IMR-90 (cell line): ENCODE measurements around the gene PTH1R. TPM values are rescaled to one million over a fixed set of nuclear protein-coding genes. Genes with fewer than 3 reads are reported as not detected.

Experiments
- ATAC-seq: fragments of 200-7000 bp; cut with Tn5 transposase; 2 replicates; pipeline ENCODE4 v1.9.1; 2020; ENCODE audit warnings: low read depth, mild to moderate bottlenecking, moderate library complexity
- BruUV-seq: library from RNA; stranded (reverse); fragments of 400-500 nt; replicated peaks from 2 replicates; lab custom pipeline; 2021; lab: Mats Ljungman, UMichigan
- CTCF ChIA-PET: fragments of 300-600 bp; formaldehyde crosslinking; extraction: SDS; loops from one replicate; lab custom pipeline; 2021; ENCODE audit warnings: antibody characterized with exemption; lab: Yijun Ruan, JAX
- POLR2A ChIA-PET: fragments of 300-600 bp; sonication (Branson Sonifier 250); formaldehyde crosslinking; loops from one replicate; lab custom pipeline; 2022; ENCODE audit warnings: antibody characterized with exemption; ENCODE audit not compliant: unreplicated experiment; lab: Charles Lee
- DNase-seq: peaks from one replicate; pipeline ENCODE4 v3.0.0; 2013
- H2AFZ ChIP-seq: replicated peaks from 2 replicates; pipeline ENCODE3; 2013; ENCODE audit warnings: low read length, mild to moderate bottlenecking; ENCODE audit not compliant: poor library complexity
- H2AK5ac ChIP-seq: 2 replicates; pipeline ENCODE4 v1.6.1; 2013; ENCODE audit warnings: low read depth, low read length, inconsistent platforms
- H2AK9ac ChIP-seq: replicated peaks from 2 replicates; pipeline ENCODE3; 2013; ENCODE audit warnings: mild to moderate bottlenecking, low read depth, low read length, moderate library complexity; ENCODE audit not compliant: poor library complexity
- H2BK120ac ChIP-seq: 2 replicates; pipeline ENCODE4 v1.6.1; 2013; ENCODE audit warnings: low read depth, low read length, inconsistent platforms
- H2BK15ac ChIP-seq: 3 replicates; pipeline ENCODE4 v1.6.1; 2013; ENCODE audit warnings: low read depth, low read length, inconsistent platforms
- H2BK20ac ChIP-seq: 2 replicates; pipeline ENCODE4 v1.6.1; 2013; ENCODE audit warnings: low read depth, mild to moderate bottlenecking, inconsistent platforms, low read length, moderate library complexity
- H2BK5ac ChIP-seq: 2 replicates; pipeline ENCODE4 v1.6.1; 2013; ENCODE audit warnings: mild to moderate bottlenecking, low read depth, low read length, inconsistent platforms; ENCODE audit not compliant: poor library complexity, severe bottlenecking
- H3K14ac ChIP-seq: replicated peaks from 2 replicates; pipeline ENCODE4 v1.6.1; 2013; ENCODE audit warnings: low read depth, low read length, inconsistent platforms
- H3K18ac ChIP-seq: 2 replicates; pipeline ENCODE4 v1.6.1; 2013; ENCODE audit warnings: low read depth, low read length, control low read depth
- H3K23ac ChIP-seq: 2 replicates; pipeline ENCODE4 v1.6.1; 2013; ENCODE audit warnings: low read depth, low read length, inconsistent platforms
- H3K27ac ChIP-seq: 2 replicates; pipeline ENCODE4 v1.5.1; 2013; ENCODE audit warnings: mild to moderate bottlenecking, control low read depth, low read length; ENCODE audit not compliant: insufficient read depth
- H3K27me3 ChIP-seq: 2 replicates; pipeline ENCODE4 v1.6.1; 2013; ENCODE audit warnings: low read length; ENCODE audit not compliant: control insufficient read depth, insufficient read depth
- H3K36me3 ChIP-seq: 2 replicates; pipeline ENCODE4 v1.6.1; 2013; ENCODE audit warnings: low read length, mixed read lengths; ENCODE audit not compliant: control insufficient read depth, insufficient read depth
- H3K4ac ChIP-seq: 2 replicates; pipeline ENCODE4 v1.6.1; 2013; ENCODE audit warnings: low read depth, low read length, inconsistent platforms
- H3K4me1 ChIP-seq: 2 replicates; pipeline ENCODE4 v1.6.1; 2013; ENCODE audit warnings: low read length, mixed read lengths; ENCODE audit not compliant: control insufficient read depth, insufficient read depth
- H3K4me2 ChIP-seq: 2 replicates; pipeline ENCODE4 v1.6.1; 2013; ENCODE audit warnings: low read depth, mild to moderate bottlenecking, control low read depth, low read length, moderate library complexity
- H3K4me3 ChIP-seq: 2 replicates; pipeline ENCODE4 v1.5.1; 2013; ENCODE audit warnings: low read depth, mild to moderate bottlenecking, control low read depth, low read length, moderate library complexity; ENCODE audit not compliant: insufficient read depth
- H3K56ac ChIP-seq: 2 replicates; pipeline ENCODE4 v1.6.1; 2013; ENCODE audit warnings: low read length, inconsistent platforms; ENCODE audit not compliant: insufficient read depth; ENCODE audit errors: extremely low read depth
- H3K79me1 ChIP-seq, 2 experiments: 2 replicates each; pipeline ENCODE4 v1.6.1; 2013; ENCODE audit warnings: low read length in 2 of 2, inconsistent platforms in 1 of 2, low read depth in 1 of 2
- H3K9ac ChIP-seq: 2 replicates; pipeline ENCODE4 v1.6.1; 2013; ENCODE audit warnings: low read depth, low read length, control low read depth
- H3K9me1 ChIP-seq: 2 replicates; pipeline ENCODE4 v1.6.1; 2013; ENCODE audit warnings: low read length, inconsistent platforms; ENCODE audit not compliant: insufficient read depth
- H3K9me3 ChIP-seq: 2 replicates; pipeline ENCODE4 v1.6.1; 2013; ENCODE audit warnings: low read length; ENCODE audit not compliant: control insufficient read depth, insufficient read depth
- H4K20me1 ChIP-seq: 2 replicates; pipeline ENCODE4 v1.6.1; 2013; ENCODE audit warnings: low read length, inconsistent platforms; ENCODE audit not compliant: insufficient read depth
- H4K5ac ChIP-seq: 2 replicates; pipeline ENCODE4 v1.6.1; 2013; ENCODE audit warnings: mild to moderate bottlenecking, low read depth, low read length, control low read depth
- H4K8ac ChIP-seq, 2 experiments: 2 replicates each; pipeline ENCODE4 v1.6.1; 2013; ENCODE audit warnings: low read depth in 2 of 2, low read length in 2 of 2, control low read depth in 1 of 2, inconsistent platforms in 1 of 2
- H4K91ac ChIP-seq: 2 replicates; pipeline ENCODE4 v1.6.1; 2013; ENCODE audit warnings: low read depth, low read length, inconsistent platforms; ENCODE audit not compliant: insufficient read depth
- CEBPB ChIP-seq: IDR thresholded peaks from 2 replicates; pipeline ENCODE4 v1.6.1; 2012; ENCODE audit warnings: low read depth, low read length, improper control_type of control experiment
- CTCF ChIP-seq: conservative IDR thresholded peaks from 2 replicates; pipeline ENCODE4 v1.5.1; 2012; ENCODE audit warnings: mild to moderate bottlenecking, low read depth, low read length, improper control_type of control experiment
- ELK1 ChIP-seq: fragments of 150-350 bp; IDR thresholded peaks from 2 replicates; pipeline ENCODE4 v1.6.1; 2016; ENCODE audit warnings: low read depth, mild to moderate bottlenecking, low read length, moderate library complexity, borderline replicate concordance
- MXI1 ChIP-seq: IDR thresholded peaks from 2 replicates; pipeline ENCODE4 v1.6.1; 2012; ENCODE audit warnings: low read depth, mild to moderate bottlenecking, low read length, moderate library complexity, borderline replicate concordance
- RAD21 ChIP-seq: IDR thresholded peaks from 2 replicates; pipeline ENCODE4 v1.6.1; 2012; ENCODE audit warnings: low read length, improper control_type of control experiment
- RCOR1 ChIP-seq: IDR thresholded peaks from 2 replicates; pipeline ENCODE4 v1.6.1; 2012; ENCODE audit warnings: mild to moderate bottlenecking, low read length, improper control_type of control experiment; ENCODE audit not compliant: insufficient replicate concordance
- RFX5 ChIP-seq: IDR thresholded peaks from 2 replicates; pipeline ENCODE4 v1.8.0; 2012; ENCODE audit warnings: low read depth, mild to moderate bottlenecking, low read length, moderate library complexity
- SMC3 ChIP-seq: fragments of 150-350 bp; IDR thresholded peaks from 2 replicates; pipeline ENCODE4 v1.6.1; 2016; ENCODE audit warnings: low read depth, mild to moderate bottlenecking, antibody characterized with exemption, low read length, moderate library complexity
- USF2 ChIP-seq: fragments of 150-350 bp; IDR thresholded peaks from 2 replicates; pipeline ENCODE4 v1.6.1; 2017; ENCODE audit warnings: mild to moderate bottlenecking, antibody characterized with exemption, low read length, low read depth
- WGBS, 2 experiments: methylation state at CpG; one replicate each; pipeline versions ENCODE4 v1.1.5 to v1.1.7; 2013; ENCODE audit warnings: missing lambda C conversion rate in 2 of 2; ENCODE audit not compliant: insufficient read length in 1 of 2; ENCODE audit errors: extremely low coverage in 2 of 2; 5-methylcytosine and 5-hydroxymethylcytosine counted together
- dilution Hi-C: fragments of 300-500 bp; cut with HindIII; formaldehyde crosslinking; loops from one replicate; pipeline ENCODE4 v1.14.3; 2018; ENCODE audit warnings: low sequenced_read_pairs; ENCODE audit not compliant: unreplicated experiment
- in situ Hi-C: fragments of 300-500 bp; cut with MboI; formaldehyde crosslinking; loops from 3 replicates; pipeline ENCODE4 v1.14.3; 2019; ENCODE audit warnings: low sequenced_read_pairs, inconsistent platforms, mixed read lengths
- intact Hi-C: fragments of 100-400 bp; cut with micrococcal nuclease; formaldehyde crosslinking; loops from 2 replicates; pipeline ENCODE4 v1.10.0; 2022
- polyA plus RNA-seq, 3 experiments: library from polyadenylated mRNA; depleted of rRNA; stranded (reverse); fragments of >200 nt; gene quantifications; 2 replicates each; pipeline ENCODE4 v1.2.3, GENCODE V29; 2012; ENCODE audit warnings: low replicate concordance in 1 of 3
- total RNA-seq: library from RNA; depleted of rRNA; stranded (reverse); fragments of >200 nt; gene quantifications from 2 replicates; pipeline ENCODE4 v1.2.3, GENCODE V29; 2012

Gene PTH1R
- total and polyA plus RNA-seq, 2 of the 4 experiments (the other 2 are of a cell fraction) = 0.15 to 0.18 TPM

- CTCF ChIA-PET = no interaction called here
- Histone ChIP-seq H3K14ac (no peak overlapping the region), H2AK5ac (no peak overlapping the region), H4K5ac (no peak overlapping the region), H2AK9ac (peak overlapping the region; percentile 13), H2BK120ac (no peak overlapping the region), H3K4me1 (peaks cover 7% of the 10 kb centered on the region; the same call in 1 of the 2 replicates), H3K27ac (no peak overlapping the region), H3K36me3 (no peaks in the 10 kb centered on the region), H3K18ac (no peak overlapping the region), H4K8ac (no peak overlapping the region), H4K91ac (no peak overlapping the region), H2BK20ac (no peak overlapping the region), H3K9ac (no peak overlapping the region), H3K4me3 (no peak overlapping the region), H3K79me1 (no peaks in the 10 kb centered on the region), H3K9me3 (no peaks in the 10 kb centered on the region), H3K4ac (no peak overlapping the region), H3K9me1 (peaks cover 3% of the 10 kb centered on the region), H4K20me1 (no peaks in the 10 kb centered on the region), H3K27me3 (peaks cover 28% of the 10 kb centered on the region; the same call in 1 of the 2 replicates), H2AFZ (peak overlapping the region; percentile 5), H2BK5ac (no peak overlapping the region), H3K4me2 (no peak overlapping the region), H3K56ac (no peak overlapping the region), H3K23ac (no peak overlapping the region), H2BK15ac (no peak overlapping the region)
- intact Hi-C loops (no loop called here), dilution Hi-C loops (no loop called here), in situ Hi-C loops (no loop called here)
- DNase-seq = no peak
- ATAC-seq = no peak
- POLR2A ChIA-PET = no interaction called here
- WGBS, 2 experiments = no CpG with 5 or more reads among the region's 7 CpGs
- TF ChIP-seq RFX5 = no peak
- no peak for TF ChIP-seq CEBPB
- TF ChIP-seq SMC3 = no peak
- TF ChIP-seq USF2 = no peak
- TF ChIP-seq RCOR1 = no peak
- no peak for TF ChIP-seq CTCF
- no peak for TF ChIP-seq RAD21
- TF ChIP-seq ELK1 = no peak
- no peak for TF ChIP-seq MXI1
- BruUV-seq = no TSS peak
Observed at GRCh38 chr3:46849686-46850467, 27.6 kb upstream of the PTH1R start.
